Common myeloid progenitor, CD34-positive (primary cell): ENCODE measurements around the gene PLCH2.

Experiments used
- CTCF ChIA-PET: fragments of 350-600 bp; sonication (Branson Sonifier 250); formaldehyde crosslinking; loops from one replicate; lab custom pipeline; 2021; ENCODE audit warnings: antibody characterized with exemption; lab: Charles Lee
- POLR2A ChIA-PET: fragments of 350-600 bp; sonication (Branson Sonifier 250); formaldehyde crosslinking; loops from one replicate; lab custom pipeline; 2021; ENCODE audit warnings: antibody characterized with exemption; lab: Charles Lee
- DNase-seq, 3 donors: peaks; one replicate each; pipeline versions ENCODE4 v3.0.0 to v3.0.0-alpha.2; 2013
- H3K27ac ChIP-seq, 2 experiments: 1 replicate in 1 of 2; 2 replicates in 1 of 2; pipeline ENCODE4 v1.7.0; 2013; ENCODE audit warnings: inconsistent platforms in 2 of 2, low read length in 2 of 2, mild to moderate bottlenecking in 2 of 2, low read depth in 1 of 2, moderate library complexity in 1 of 2; ENCODE audit not compliant: severe bottlenecking in 2 of 2, insufficient read depth in 1 of 2, poor library complexity in 1 of 2
- H3K27me3 ChIP-seq, 5 experiments: replicated peaks in 2 of 5; 1 replicate in 3 of 5; 2 replicates in 2 of 5; pipeline versions ENCODE4 v1.6.1 to v1.7.0; 2013; ENCODE audit warnings: low read length in 4 of 5, mild to moderate bottlenecking in 2 of 5, moderate library complexity in 2 of 5, inconsistent platforms in 1 of 5; ENCODE audit not compliant: insufficient read depth in 5 of 5, control insufficient read depth in 4 of 5
- H3K36me3 ChIP-seq, 4 experiments: 1 replicate in 2 of 4; 2 replicates in 2 of 4; pipeline versions ENCODE4 v1.6.1 to v1.7.0; 2013; ENCODE audit warnings: low read length in 3 of 4, control low read depth in 1 of 4, mild to moderate bottlenecking in 1 of 4; ENCODE audit not compliant: control insufficient read depth in 4 of 4, insufficient read depth in 4 of 4
- H3K4me1 ChIP-seq, 4 experiments: 1 replicate in 3 of 4; 2 replicates in 1 of 4; pipeline versions ENCODE4 v1.6.1 to v1.7.1; 2013; ENCODE audit warnings: low read length in 3 of 4, mild to moderate bottlenecking in 3 of 4, control low read depth in 1 of 4, inconsistent platforms in 1 of 4, moderate library complexity in 1 of 4; ENCODE audit not compliant: control insufficient read depth in 4 of 4, insufficient read depth in 4 of 4; ENCODE audit errors: control extremely low read depth in 1 of 4
- H3K4me3 ChIP-seq, 7 experiments: 1 replicate in 4 of 7; 2 replicates in 3 of 7; pipeline versions ENCODE4 v1.5.1 to v1.7.0; 2013; ENCODE audit warnings: mild to moderate bottlenecking in 7 of 7, low read length in 6 of 7, moderate library complexity in 6 of 7, inconsistent platforms in 2 of 7, low read depth in 2 of 7, control low read depth in 1 of 7; ENCODE audit not compliant: insufficient read depth in 4 of 7, control insufficient read depth in 1 of 7; ENCODE audit errors: extremely low read depth in 1 of 7
- H3K9me3 ChIP-seq, 5 experiments: 1 replicate in 4 of 5; 2 replicates in 1 of 5; pipeline versions ENCODE4 v1.6.1 to v1.7.1; 2013; ENCODE audit warnings: low read length in 4 of 5, mild to moderate bottlenecking in 2 of 5, inconsistent platforms in 1 of 5, low read depth in 1 of 5, moderate library complexity in 1 of 5; ENCODE audit not compliant: control insufficient read depth in 4 of 5, insufficient read depth in 2 of 5; ENCODE audit errors: control extremely low read depth in 1 of 5
- WGBS: methylation state at CpG from one replicate; pipeline ENCODE4 v1.1.5; 2013; ENCODE audit not compliant: insufficient coverage; 5-methylcytosine and 5-hydroxymethylcytosine counted together

The PLCH2 gene

GRCh38 chr1:2470290-2471158, 5.6 kb upstream of the PLCH2 start:
- H3K36me3 ChIP-seq, result no peaks in the 10 kb centered on the region
- 31% methylated on average over 23 of the region's 27 CpGs for WGBS
- H3K27me3 ChIP-seq, result peaks cover 0 to 65% (median 2%) of the 10 kb centered on the region in 5 experiments
- DNase-seq, result no peak
- H3K27ac ChIP-seq, result no peak overlapping the region
- no peak overlapping the region for H3K4me3 ChIP-seq
- H3K4me1 ChIP-seq, result no peaks in the 10 kb centered on the region
- ChIA-PET CTCF (no interaction called here), POLR2A (no interaction called here)
- H3K9me3 ChIP-seq, result no peaks in the 10 kb centered on the region

- POLR2A ChIA-PET, result no interaction called here
- H3K4me3 ChIP-seq, result no peak overlapping the region
- DNase-seq, result no peak
- no peak overlapping the region for H3K27ac ChIP-seq
- H3K9me3 ChIP-seq, result no peaks in the 10 kb centered on the region
- peaks cover 0 to 61% (median 2%) of the 10 kb centered on the region in 5 experiments for H3K27me3 ChIP-seq
- H3K4me1 ChIP-seq, result no peaks in the 10 kb centered on the region
- 65% methylated on average over 7 of the region's 7 CpGs for WGBS
- H3K36me3 ChIP-seq, result no peaks in the 10 kb centered on the region
- CTCF ChIA-PET, result no interaction called here
Observed at GRCh38 chr1:2471159-2471471, 5.0 kb upstream of the PLCH2 start.

- ChIA-PET CTCF (no interaction called here), POLR2A (no interaction called here)
- Histone ChIP-seq H3K4me1 (no peaks in the 10 kb centered on the region), H3K9me3 (no peaks in the 10 kb centered on the region), H3K27ac (no peak overlapping the region), H3K36me3 (no peaks in the 10 kb centered on the region), H3K4me3 (no peak overlapping the region), H3K27me3 (peaks cover 0 to 56% (median 2%) of the 10 kb centered on the region in 5 experiments)
- 89% methylated on average over 11 of the region's 15 CpGs for WGBS
- DNase-seq, result no peak
Observed at GRCh38 chr1:2471587-2472001, 4.5 kb upstream of the PLCH2 start.

- ChIA-PET POLR2A (no interaction called here), CTCF (no interaction called here)
- DNase-seq, result no peak
- H3K27me3 ChIP-seq, result peaks cover 0 to 51% (median 2%) of the 10 kb centered on the region in 5 experiments
- H3K27ac ChIP-seq, result no peak overlapping the region
- 73% methylated on average over 14 of the region's 17 CpGs for WGBS
- H3K9me3 ChIP-seq, result no peaks in the 10 kb centered on the region
- no peak overlapping the region for H3K4me3 ChIP-seq
- H3K4me1 ChIP-seq, result no peaks in the 10 kb centered on the region
- no peaks in the 10 kb centered on the region for H3K36me3 ChIP-seq
Observed at GRCh38 chr1:2472109-2472508, 4.0 kb upstream of the PLCH2 start.

GRCh38 chr1:2472561-2473177, 3.4 kb upstream of the PLCH2 start:
- no peaks in the 10 kb centered on the region for H3K9me3 ChIP-seq
- no peak overlapping the region for H3K27ac ChIP-seq
- H3K4me1 ChIP-seq, result no peaks in the 10 kb centered on the region
- CTCF ChIA-PET, result no interaction called here
- WGBS, result 84% methylated on average over 9 of the region's 25 CpGs
- POLR2A ChIA-PET, result no interaction called here
- H3K27me3 ChIP-seq, result peaks cover 0 to 45% (median 2%) of the 10 kb centered on the region in 5 experiments
- DNase-seq, result no peak
- H3K36me3 ChIP-seq, result no peaks in the 10 kb centered on the region
- H3K4me3 ChIP-seq, result no peak overlapping the region

- POLR2A ChIA-PET, result no interaction called here
Observed at GRCh38 chr1:2473198-2473597, 2.9 kb upstream of the PLCH2 start.

More at GRCh38 chr1:2473198-2473597, 2.9 kb upstream of the PLCH2 start:
- H3K27me3 ChIP-seq, result peaks cover 0 to 40% (median 2%) of the 10 kb centered on the region in 5 experiments
- H3K36me3 ChIP-seq, result no peaks in the 10 kb centered on the region
- CTCF ChIA-PET, result no interaction called here
- no peak overlapping the region for H3K4me3 ChIP-seq
- H3K4me1 ChIP-seq, result peaks cover 0 to 2% (median 0%) of the 10 kb centered on the region in 4 experiments
- H3K27ac ChIP-seq, result no peak overlapping the region
- WGBS, result 96% methylated on average over 9 of the region's 13 CpGs
- DNase-seq, result no peak
- H3K9me3 ChIP-seq, result no peaks in the 10 kb centered on the region
